Parathyroid adenoma (tissue), 2 donors: ENCODE measurements around the gene EFNA3.

Source experiments
- H2AFZ ChIP-seq: fragments of 300-600 bp; sonication (generic); one replicate; pipeline ENCODE4 v1.7.0; 2017; ENCODE audit warnings: antibody characterized with exemption, mild to moderate bottlenecking
- H3K27ac ChIP-seq: fragments of 300-600 bp; sonication (generic); one replicate; pipeline ENCODE4 v1.7.0; 2017
- H3K27me3 ChIP-seq: fragments of 300-600 bp; sonication (generic); one replicate; pipeline ENCODE4 v1.7.0; 2017; ENCODE audit warnings: low read length; ENCODE audit not compliant: control insufficient read depth, insufficient read depth
- H3K36me3 ChIP-seq: fragments of 300-600 bp; sonication (generic); one replicate; pipeline ENCODE4 v1.7.0; 2017; ENCODE audit warnings: low read length; ENCODE audit not compliant: control insufficient read depth, insufficient read depth
- H3K4me1 ChIP-seq: fragments of 300-600 bp; sonication (generic); one replicate; pipeline ENCODE4 v1.7.0; 2017; ENCODE audit warnings: control low read depth
- H3K4me2 ChIP-seq: fragments of 300-600 bp; sonication (generic); one replicate; pipeline ENCODE4 v1.7.0; 2017; ENCODE audit warnings: low read length
- H3K4me3 ChIP-seq: fragments of 300-600 bp; sonication (generic); one replicate; pipeline ENCODE4 v1.7.0; 2017; ENCODE audit warnings: low read depth, low read length
- H3K79me2 ChIP-seq: fragments of 300-600 bp; sonication (generic); one replicate; pipeline ENCODE4 v1.7.0; 2017; ENCODE audit warnings: control low read depth
- H3K9ac ChIP-seq: fragments of 300-600 bp; sonication (generic); one replicate; pipeline ENCODE4 v1.7.0; 2017; ENCODE audit warnings: mild to moderate bottlenecking
- H3K9me3 ChIP-seq: fragments of 300-600 bp; sonication (generic); one replicate; pipeline ENCODE4 v1.7.0; 2017; ENCODE audit warnings: low read length; ENCODE audit not compliant: control insufficient read depth
- CTCF ChIP-seq: fragments of 300-600 bp; sonication (generic); IDR thresholded peaks from one replicate; pipeline ENCODE4 v1.7.0; 2017; ENCODE audit warnings: antibody characterized with exemption, mild to moderate bottlenecking
- donor health status: primary hyperparathyroidism.

The EFNA3 gene

DNA sequence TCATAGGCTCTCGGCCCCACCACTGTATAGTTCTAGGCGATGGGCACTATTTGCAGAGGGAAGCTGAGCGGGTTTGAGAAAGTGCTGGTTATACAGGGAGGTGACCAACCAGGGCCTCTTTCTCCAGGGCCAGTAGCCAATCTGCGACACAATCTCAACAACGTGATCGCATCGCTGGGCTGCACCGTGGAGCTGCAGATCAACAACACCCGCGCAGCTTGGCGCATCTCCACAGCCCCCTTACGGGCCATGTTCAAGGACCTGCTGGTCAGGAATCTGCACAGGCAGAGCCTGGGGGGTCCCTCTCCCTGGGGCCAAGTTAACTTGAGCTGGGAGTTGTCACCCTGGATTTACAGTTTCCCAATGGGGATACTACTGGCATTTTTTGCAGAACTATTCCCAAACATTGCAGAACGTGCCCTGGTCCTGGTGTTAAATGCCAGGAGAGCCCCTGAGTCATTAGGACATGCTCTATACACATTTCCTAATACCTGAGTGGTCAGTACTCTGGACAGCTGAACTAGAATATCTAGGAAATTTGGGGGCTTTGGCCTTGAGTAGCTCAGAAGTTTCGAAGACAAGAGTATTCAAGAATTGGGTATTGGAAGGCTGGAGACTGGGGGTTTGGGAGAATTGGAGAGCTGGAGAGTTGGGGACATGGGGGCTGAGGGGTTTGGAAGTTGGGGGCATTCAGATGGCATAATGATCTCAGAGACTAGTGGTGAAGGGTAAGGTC lies 38.1 kb upstream of the EFNA3 start:
- Histone ChIP-seq H3K4me3 (no peak overlapping the region), H2AFZ (no peak overlapping the region), H3K79me2 (no peaks in the 10 kb centered on the region), H3K36me3 (no peaks in the 10 kb centered on the region), H3K27me3 (no peaks in the 10 kb centered on the region), H3K9me3 (no peaks in the 10 kb centered on the region), H3K4me1 (no peaks in the 10 kb centered on the region), H3K9ac (no peak overlapping the region), H3K27ac (no peak overlapping the region), H3K4me2 (no peak overlapping the region)
- TF ChIP-seq CTCF: no peak

- H3K4me2 ChIP-seq: no peak overlapping the region
- TF ChIP-seq CTCF: no peak
- H3K4me1 ChIP-seq: no peaks in the 10 kb centered on the region
- H3K9me3 ChIP-seq: no peaks in the 10 kb centered on the region
- no peaks in the 10 kb centered on the region for H3K36me3 ChIP-seq
- no peaks in the 10 kb centered on the region for H3K27me3 ChIP-seq
- no peaks in the 10 kb centered on the region for H3K79me2 ChIP-seq
- H3K4me3 ChIP-seq: no peak overlapping the region
- no peak overlapping the region for H3K27ac ChIP-seq
- no peak overlapping the region for H3K9ac ChIP-seq
- H2AFZ ChIP-seq: no peak overlapping the region
Observed at GRCh38 chr1:155042789-155043188, 35.8 kb upstream of the EFNA3 start.

DNA sequence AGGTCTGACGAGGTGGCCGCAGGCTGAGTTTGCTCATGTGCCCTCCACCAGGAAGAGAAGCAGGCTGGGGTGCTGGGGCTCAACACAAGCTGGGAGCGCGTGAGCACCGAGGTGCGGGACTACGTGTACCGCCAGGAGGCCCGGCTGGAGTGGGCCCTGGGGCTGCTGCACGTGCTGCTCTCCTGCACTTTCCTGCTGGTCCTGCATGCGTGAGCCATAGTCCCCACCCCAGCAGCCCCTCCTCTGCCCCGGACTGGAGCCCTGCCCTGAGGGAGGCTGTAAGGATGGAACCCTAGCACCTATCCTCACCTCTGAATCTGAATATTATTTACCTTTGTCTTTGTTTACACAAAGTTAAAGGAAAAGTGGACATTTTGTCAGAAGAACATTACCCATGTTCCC lies 35.3 kb upstream of the EFNA3 start:
- Histone ChIP-seq H3K4me2 (no peak overlapping the region), H3K4me3 (no peak overlapping the region), H3K27me3 (no peaks in the 10 kb centered on the region), H3K36me3 (no peaks in the 10 kb centered on the region), H3K9ac (no peak overlapping the region), H3K9me3 (no peaks in the 10 kb centered on the region), H3K79me2 (no peaks in the 10 kb centered on the region), H3K27ac (no peak overlapping the region), H3K4me1 (no peaks in the 10 kb centered on the region), H2AFZ (no peak overlapping the region)
- no peak for TF ChIP-seq CTCF

DNA sequence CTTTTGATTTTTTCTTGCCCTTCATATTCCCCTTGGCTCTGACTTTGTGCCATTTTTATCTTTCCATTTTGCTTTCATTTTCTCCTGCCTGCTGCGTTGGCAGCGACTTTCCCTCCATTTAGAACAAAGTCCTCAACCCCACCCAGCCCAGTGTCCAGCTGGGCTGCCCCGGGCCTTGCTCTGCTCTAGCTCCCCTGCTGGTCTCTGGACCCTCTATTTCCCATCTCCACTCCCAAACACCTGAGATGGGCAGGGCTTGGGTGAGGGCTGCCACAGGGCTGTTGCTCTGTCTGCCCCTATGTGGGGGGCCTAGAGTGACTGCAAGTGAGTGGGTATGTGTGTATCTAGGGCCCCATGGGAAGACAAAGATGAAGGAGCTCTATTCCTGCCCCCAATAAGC lies 34.8 kb upstream of the EFNA3 start:
- Histone ChIP-seq H3K36me3 (no peaks in the 10 kb centered on the region), H3K4me2 (no peak overlapping the region), H2AFZ (no peak overlapping the region), H3K9me3 (no peaks in the 10 kb centered on the region), H3K4me3 (no peak overlapping the region), H3K27ac (no peak overlapping the region), H3K27me3 (no peaks in the 10 kb centered on the region), H3K4me1 (no peaks in the 10 kb centered on the region), H3K9ac (no peak overlapping the region), H3K79me2 (no peaks in the 10 kb centered on the region)
- TF ChIP-seq CTCF: no peak

- Histone ChIP-seq H3K27ac (no peak overlapping the region), H3K27me3 (no peaks in the 10 kb centered on the region), H3K36me3 (no peaks in the 10 kb centered on the region), H3K4me2 (no peak overlapping the region), H3K79me2 (no peaks in the 10 kb centered on the region), H2AFZ (peak overlapping the region; percentile 41), H3K9ac (no peak overlapping the region), H3K4me1 (no peaks in the 10 kb centered on the region), H3K4me3 (no peak overlapping the region), H3K9me3 (no peaks in the 10 kb centered on the region)
- TF ChIP-seq CTCF: no peak
Observed at GRCh38 chr1:155044365-155044764, 34.3 kb upstream of the EFNA3 start.
